GM12874 (cell line): ENCODE measurements around the gene CASKIN2.

Experiments used
- TF ChIP-seq, protein P1 (sequence below): IDR thresholded peaks from 2 replicates; pipeline ENCODE4 v1.5.1; 2011; ENCODE audit warnings: low read depth, mild to moderate bottlenecking, control low read depth, low read length, moderate library complexity; ENCODE audit not compliant: insufficient read depth

The CASKIN2 gene

DNA sequence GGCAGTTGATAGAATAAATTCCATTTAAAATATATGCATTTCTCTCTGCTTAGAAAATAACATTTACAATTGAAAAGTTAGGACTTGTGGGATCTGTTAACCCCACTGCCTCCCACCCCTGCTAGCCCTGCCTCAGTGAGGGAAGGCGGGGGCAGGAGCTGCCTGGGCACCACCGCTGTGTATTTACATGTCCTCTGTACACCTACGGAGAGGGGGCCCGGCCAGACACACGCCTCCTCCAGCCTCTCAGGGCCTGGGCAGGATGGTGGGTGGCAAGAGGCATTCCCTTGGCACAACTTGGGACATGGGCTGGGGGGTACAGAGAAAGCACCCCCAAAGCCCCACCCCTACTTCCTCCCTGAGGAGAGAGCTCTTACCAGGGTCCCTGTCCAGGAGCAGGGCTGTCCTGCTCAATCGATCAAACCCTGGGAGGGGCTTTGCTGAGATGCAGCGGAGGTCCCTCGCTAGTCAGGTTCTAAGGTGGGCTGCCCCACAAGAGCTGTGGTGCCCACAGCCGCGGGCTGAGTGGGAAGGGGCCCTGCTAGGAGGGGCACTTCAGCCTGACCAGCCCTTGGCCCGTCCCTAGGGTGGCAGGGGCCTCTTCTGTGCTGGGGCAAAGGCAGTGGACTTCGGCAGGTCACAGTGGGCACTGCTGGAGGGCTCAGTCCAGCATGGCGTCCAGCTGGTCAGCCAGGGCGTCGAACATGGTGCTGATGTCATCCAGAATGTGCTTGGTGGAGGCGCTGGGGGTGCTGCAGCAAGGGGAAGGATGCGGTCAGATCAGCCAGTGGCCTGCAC, 14.7 kb downstream of the CASKIN2 start:
- TF ChIP-seq, protein P1, sequence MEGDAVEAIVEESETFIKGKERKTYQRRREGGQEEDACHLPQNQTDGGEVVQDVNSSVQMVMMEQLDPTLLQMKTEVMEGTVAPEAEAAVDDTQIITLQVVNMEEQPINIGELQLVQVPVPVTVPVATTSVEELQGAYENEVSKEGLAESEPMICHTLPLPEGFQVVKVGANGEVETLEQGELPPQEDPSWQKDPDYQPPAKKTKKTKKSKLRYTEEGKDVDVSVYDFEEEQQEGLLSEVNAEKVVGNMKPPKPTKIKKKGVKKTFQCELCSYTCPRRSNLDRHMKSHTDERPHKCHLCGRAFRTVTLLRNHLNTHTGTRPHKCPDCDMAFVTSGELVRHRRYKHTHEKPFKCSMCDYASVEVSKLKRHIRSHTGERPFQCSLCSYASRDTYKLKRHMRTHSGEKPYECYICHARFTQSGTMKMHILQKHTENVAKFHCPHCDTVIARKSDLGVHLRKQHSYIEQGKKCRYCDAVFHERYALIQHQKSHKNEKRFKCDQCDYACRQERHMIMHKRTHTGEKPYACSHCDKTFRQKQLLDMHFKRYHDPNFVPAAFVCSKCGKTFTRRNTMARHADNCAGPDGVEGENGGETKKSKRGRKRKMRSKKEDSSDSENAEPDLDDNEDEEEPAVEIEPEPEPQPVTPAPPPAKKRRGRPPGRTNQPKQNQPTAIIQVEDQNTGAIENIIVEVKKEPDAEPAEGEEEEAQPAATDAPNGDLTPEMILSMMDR = no peak

DNA sequence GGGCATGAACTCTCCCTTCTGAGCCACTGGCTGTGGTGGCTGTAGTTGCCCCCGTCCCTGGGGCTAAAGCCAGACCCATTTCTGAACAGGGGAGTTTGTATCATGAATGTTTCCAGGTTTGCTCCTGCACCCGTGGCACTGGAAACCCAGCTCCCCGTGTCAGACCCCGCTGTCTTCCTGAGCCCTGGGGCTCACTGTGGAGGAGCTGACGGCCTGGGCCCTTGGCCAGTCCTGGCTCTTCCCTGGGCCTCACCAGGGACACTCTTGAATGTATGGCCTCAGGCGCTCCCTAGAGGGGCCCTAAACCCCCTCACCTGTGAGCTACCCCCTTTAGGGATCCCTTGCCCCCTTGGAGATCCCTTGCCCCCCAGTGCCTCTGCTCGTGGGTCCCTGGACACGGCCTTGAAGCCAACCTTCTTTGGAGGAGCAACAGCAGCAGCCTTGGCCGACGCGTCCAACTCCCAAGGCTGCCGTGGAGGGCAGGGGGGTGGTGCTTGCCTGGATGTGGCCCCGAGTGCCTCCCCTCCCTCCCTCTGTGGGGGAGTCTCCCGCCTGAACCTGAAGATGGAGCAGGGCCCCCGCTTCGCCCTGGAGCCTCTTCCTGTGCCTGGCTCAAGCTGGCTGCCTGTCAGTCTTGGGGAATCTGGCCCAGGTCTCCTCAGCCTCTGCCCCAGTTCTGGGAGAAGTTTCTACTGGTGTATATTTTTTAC, 15.9 kb downstream of the CASKIN2 start:
- TF ChIP-seq, protein P1 = no peak

DNA sequence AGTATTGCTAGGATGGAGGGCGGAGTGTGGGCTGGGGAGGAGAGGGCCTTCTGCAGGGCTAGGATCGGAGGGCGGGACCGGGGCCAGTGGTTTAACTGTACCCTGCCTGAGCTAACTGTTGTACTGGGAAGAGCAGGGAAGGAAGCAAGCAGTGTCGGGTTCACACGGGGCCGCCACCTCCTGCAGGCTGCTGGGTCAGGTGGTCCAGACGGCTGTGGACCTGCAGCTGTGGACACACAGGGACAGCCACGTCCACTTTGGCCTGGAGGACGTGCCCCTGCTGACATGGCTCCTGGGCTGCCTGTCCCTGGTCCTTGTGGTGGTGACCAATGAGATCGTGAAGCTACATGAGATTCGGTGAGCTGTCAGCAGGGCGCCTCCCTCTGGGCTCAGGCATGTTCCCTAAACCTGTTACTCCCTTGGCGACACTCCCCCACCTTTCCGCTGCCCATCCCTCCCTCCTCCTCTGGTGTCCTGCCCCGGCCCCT, 16.6 kb downstream of the CASKIN2 start:
- TF ChIP-seq, protein P1 = no peak

DNA sequence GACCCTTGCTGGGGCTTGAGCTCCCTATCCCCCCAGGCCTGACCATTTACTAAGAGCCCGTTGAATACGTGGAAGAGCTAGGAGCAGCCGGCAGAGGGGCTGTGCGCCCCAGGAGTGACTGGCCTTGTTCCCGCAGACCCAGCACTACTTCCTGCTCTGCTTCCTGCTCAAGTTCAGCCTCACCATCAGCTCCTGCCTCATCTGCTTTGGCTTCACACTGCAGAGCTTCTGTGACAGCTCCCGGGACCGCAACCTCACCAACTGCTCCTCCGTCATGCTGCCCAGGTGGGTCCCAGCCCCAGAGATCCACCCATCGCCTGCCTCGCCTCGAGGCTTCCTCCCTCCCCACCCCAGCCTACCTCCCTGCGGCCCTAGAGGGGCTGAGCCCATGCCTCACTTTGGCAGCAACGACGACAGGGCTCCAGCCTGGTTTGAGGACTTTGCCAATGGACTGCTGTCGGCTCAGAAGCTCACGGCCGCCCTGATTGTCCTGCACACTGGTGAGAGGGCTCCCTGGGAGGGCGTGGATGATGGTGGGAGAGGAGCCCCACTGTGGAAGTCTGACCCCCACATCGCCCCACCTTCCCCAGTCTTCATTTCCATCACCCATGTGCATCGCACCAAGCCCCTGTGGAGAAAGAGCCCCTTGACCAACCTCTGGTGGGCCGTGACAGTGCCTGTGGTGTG, 17.2 kb downstream of the CASKIN2 start:
- TF ChIP-seq, protein P1 = no peak

DNA sequence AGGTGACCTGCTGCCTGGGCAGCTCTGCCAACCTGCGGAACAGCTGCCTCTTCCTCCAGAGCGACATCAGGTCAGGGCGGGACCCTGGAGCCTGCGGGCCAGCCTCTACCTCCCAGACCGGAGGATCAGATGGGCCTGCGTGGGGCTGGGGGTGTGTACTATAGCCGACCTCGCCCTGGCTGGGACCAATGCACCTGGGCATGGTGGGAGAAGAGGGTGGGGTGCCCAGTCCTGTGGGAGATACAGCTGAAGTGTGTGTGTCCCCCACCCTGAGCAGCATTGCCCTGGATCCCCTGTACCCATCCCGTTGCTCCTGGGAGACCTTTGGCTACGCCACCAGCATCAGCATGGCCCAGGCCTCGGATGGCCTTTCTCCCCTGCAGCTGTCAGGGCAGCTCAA, 19.3 kb downstream of the CASKIN2 start:
- TF ChIP-seq, protein P1 = no peak

DNA sequence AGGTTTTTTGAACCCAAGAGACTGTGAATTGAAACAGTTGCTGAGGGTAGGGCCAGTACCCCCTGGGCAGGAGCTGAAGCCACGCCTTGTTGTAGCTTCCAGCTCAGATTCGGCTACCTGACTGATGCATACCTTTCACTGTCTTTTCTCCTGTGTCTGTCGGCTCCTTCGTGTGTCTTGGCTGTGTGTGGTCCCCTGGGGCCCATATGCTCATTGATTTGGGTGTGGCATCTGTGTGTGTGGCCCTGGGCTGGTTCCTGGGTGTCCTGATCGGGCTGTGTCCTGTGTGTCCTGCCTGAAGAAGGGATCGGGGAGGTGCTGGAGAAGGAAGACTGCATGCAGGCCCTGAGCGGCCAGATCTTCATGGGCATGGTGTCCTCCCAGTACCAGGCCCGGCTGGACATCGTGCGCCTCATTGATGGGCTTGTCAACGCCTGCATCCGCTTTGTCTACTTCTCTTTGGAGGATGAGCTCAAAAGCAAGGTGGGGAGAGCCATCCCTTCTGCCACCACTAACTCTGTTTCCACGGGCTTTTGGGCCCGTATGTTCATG, 20.9 kb downstream of the CASKIN2 start:
- TF ChIP-seq, protein P1 = no peak
